IMR-90 (cell line): ENCODE results near the gene OLFML3. TPM values are rescaled to one million over a fixed set of nuclear protein-coding genes. Genes with fewer than 3 reads are reported as not detected.

Experiments used
- ATAC-seq: fragments of 200-7000 bp; cut with Tn5 transposase; 2 replicates; pipeline ENCODE4 v1.9.1; 2020; ENCODE audit warnings: low read depth, mild to moderate bottlenecking, moderate library complexity
- BruUV-seq: library from RNA; stranded (reverse); fragments of 400-500 nt; replicated peaks from 2 replicates; lab custom pipeline; 2021; lab: Mats Ljungman, UMichigan
- CTCF ChIA-PET: fragments of 300-600 bp; formaldehyde crosslinking; extraction: SDS; loops from one replicate; lab custom pipeline; 2021; ENCODE audit warnings: antibody characterized with exemption; lab: Yijun Ruan, JAX
- POLR2A ChIA-PET: fragments of 300-600 bp; sonication (Branson Sonifier 250); formaldehyde crosslinking; loops from one replicate; lab custom pipeline; 2022; ENCODE audit warnings: antibody characterized with exemption; ENCODE audit not compliant: unreplicated experiment; lab: Charles Lee
- DNase-seq: peaks from one replicate; pipeline ENCODE4 v3.0.0; 2013
- H2AFZ ChIP-seq: replicated peaks from 2 replicates; pipeline ENCODE3; 2013; ENCODE audit warnings: low read length, mild to moderate bottlenecking; ENCODE audit not compliant: poor library complexity
- H2AK5ac ChIP-seq: 2 replicates; pipeline ENCODE4 v1.6.1; 2013; ENCODE audit warnings: low read depth, low read length, inconsistent platforms
- H2AK9ac ChIP-seq: replicated peaks from 2 replicates; pipeline ENCODE3; 2013; ENCODE audit warnings: mild to moderate bottlenecking, low read depth, low read length, moderate library complexity; ENCODE audit not compliant: poor library complexity
- H2BK120ac ChIP-seq: 2 replicates; pipeline ENCODE4 v1.6.1; 2013; ENCODE audit warnings: low read depth, low read length, inconsistent platforms
- H2BK15ac ChIP-seq: 3 replicates; pipeline ENCODE4 v1.6.1; 2013; ENCODE audit warnings: low read depth, low read length, inconsistent platforms
- H2BK20ac ChIP-seq: 2 replicates; pipeline ENCODE4 v1.6.1; 2013; ENCODE audit warnings: low read depth, mild to moderate bottlenecking, inconsistent platforms, low read length, moderate library complexity
- H2BK5ac ChIP-seq: 2 replicates; pipeline ENCODE4 v1.6.1; 2013; ENCODE audit warnings: mild to moderate bottlenecking, low read depth, low read length, inconsistent platforms; ENCODE audit not compliant: poor library complexity, severe bottlenecking
- H3K14ac ChIP-seq: replicated peaks from 2 replicates; pipeline ENCODE4 v1.6.1; 2013; ENCODE audit warnings: low read depth, low read length, inconsistent platforms
- H3K18ac ChIP-seq: 2 replicates; pipeline ENCODE4 v1.6.1; 2013; ENCODE audit warnings: low read depth, low read length, control low read depth
- H3K23ac ChIP-seq: 2 replicates; pipeline ENCODE4 v1.6.1; 2013; ENCODE audit warnings: low read depth, low read length, inconsistent platforms
- H3K27ac ChIP-seq: 2 replicates; pipeline ENCODE4 v1.5.1; 2013; ENCODE audit warnings: mild to moderate bottlenecking, control low read depth, low read length; ENCODE audit not compliant: insufficient read depth
- H3K27me3 ChIP-seq: 2 replicates; pipeline ENCODE4 v1.6.1; 2013; ENCODE audit warnings: low read length; ENCODE audit not compliant: control insufficient read depth, insufficient read depth
- H3K36me3 ChIP-seq: 2 replicates; pipeline ENCODE4 v1.6.1; 2013; ENCODE audit warnings: low read length, mixed read lengths; ENCODE audit not compliant: control insufficient read depth, insufficient read depth
- H3K4ac ChIP-seq: 2 replicates; pipeline ENCODE4 v1.6.1; 2013; ENCODE audit warnings: low read depth, low read length, inconsistent platforms
- H3K4me1 ChIP-seq: 2 replicates; pipeline ENCODE4 v1.6.1; 2013; ENCODE audit warnings: low read length, mixed read lengths; ENCODE audit not compliant: control insufficient read depth, insufficient read depth
- H3K4me2 ChIP-seq: 2 replicates; pipeline ENCODE4 v1.6.1; 2013; ENCODE audit warnings: low read depth, mild to moderate bottlenecking, control low read depth, low read length, moderate library complexity
- H3K4me3 ChIP-seq: 2 replicates; pipeline ENCODE4 v1.5.1; 2013; ENCODE audit warnings: low read depth, mild to moderate bottlenecking, control low read depth, low read length, moderate library complexity; ENCODE audit not compliant: insufficient read depth
- H3K56ac ChIP-seq: 2 replicates; pipeline ENCODE4 v1.6.1; 2013; ENCODE audit warnings: low read length, inconsistent platforms; ENCODE audit not compliant: insufficient read depth; ENCODE audit errors: extremely low read depth
- H3K79me1 ChIP-seq, 2 experiments: 2 replicates each; pipeline ENCODE4 v1.6.1; 2013; ENCODE audit warnings: low read length in 2 of 2, inconsistent platforms in 1 of 2, low read depth in 1 of 2
- H3K9ac ChIP-seq: 2 replicates; pipeline ENCODE4 v1.6.1; 2013; ENCODE audit warnings: low read depth, low read length, control low read depth
- H3K9me1 ChIP-seq: 2 replicates; pipeline ENCODE4 v1.6.1; 2013; ENCODE audit warnings: low read length, inconsistent platforms; ENCODE audit not compliant: insufficient read depth
- H3K9me3 ChIP-seq: 2 replicates; pipeline ENCODE4 v1.6.1; 2013; ENCODE audit warnings: low read length; ENCODE audit not compliant: control insufficient read depth, insufficient read depth
- H4K20me1 ChIP-seq: 2 replicates; pipeline ENCODE4 v1.6.1; 2013; ENCODE audit warnings: low read length, inconsistent platforms; ENCODE audit not compliant: insufficient read depth
- H4K5ac ChIP-seq: 2 replicates; pipeline ENCODE4 v1.6.1; 2013; ENCODE audit warnings: mild to moderate bottlenecking, low read depth, low read length, control low read depth
- H4K8ac ChIP-seq, 2 experiments: 2 replicates each; pipeline ENCODE4 v1.6.1; 2013; ENCODE audit warnings: low read depth in 2 of 2, low read length in 2 of 2, control low read depth in 1 of 2, inconsistent platforms in 1 of 2
- H4K91ac ChIP-seq: 2 replicates; pipeline ENCODE4 v1.6.1; 2013; ENCODE audit warnings: low read depth, low read length, inconsistent platforms; ENCODE audit not compliant: insufficient read depth
- CEBPB ChIP-seq: IDR thresholded peaks from 2 replicates; pipeline ENCODE4 v1.6.1; 2012; ENCODE audit warnings: low read depth, low read length, improper control_type of control experiment
- CHD1 ChIP-seq: IDR thresholded peaks from 2 replicates; pipeline ENCODE4 v1.6.1; 2012; ENCODE audit warnings: low read depth, low read length, improper control_type of control experiment
- CTCF ChIP-seq: conservative IDR thresholded peaks from 2 replicates; pipeline ENCODE4 v1.5.1; 2012; ENCODE audit warnings: mild to moderate bottlenecking, low read depth, low read length, improper control_type of control experiment
- ELK1 ChIP-seq: fragments of 150-350 bp; IDR thresholded peaks from 2 replicates; pipeline ENCODE4 v1.6.1; 2016; ENCODE audit warnings: low read depth, mild to moderate bottlenecking, low read length, moderate library complexity, borderline replicate concordance
- MAFK ChIP-seq: IDR thresholded peaks from 2 replicates; pipeline ENCODE4 v1.6.1; 2012; ENCODE audit warnings: low read depth, low read length, improper control_type of control experiment
- MAZ ChIP-seq: IDR thresholded peaks from 2 replicates; pipeline ENCODE4 v1.6.1; 2012; ENCODE audit warnings: low read depth, mild to moderate bottlenecking, low read length, improper control_type of control experiment, moderate library complexity, borderline replicate concordance
- MXI1 ChIP-seq: IDR thresholded peaks from 2 replicates; pipeline ENCODE4 v1.6.1; 2012; ENCODE audit warnings: low read depth, mild to moderate bottlenecking, low read length, moderate library complexity, borderline replicate concordance
- NFE2L2 ChIP-seq: fragments of 150-350 bp; IDR thresholded peaks from 2 replicates; pipeline ENCODE4 v1.6.1; 2016; ENCODE audit warnings: low read depth, mild to moderate bottlenecking, low read length
- POLR2A ChIP-seq: IDR thresholded peaks from 2 replicates; pipeline ENCODE4 v1.6.1; 2012; ENCODE audit warnings: mild to moderate bottlenecking, low read depth, low read length
- RAD21 ChIP-seq: IDR thresholded peaks from 2 replicates; pipeline ENCODE4 v1.6.1; 2012; ENCODE audit warnings: low read length, improper control_type of control experiment
- RCOR1 ChIP-seq: IDR thresholded peaks from 2 replicates; pipeline ENCODE4 v1.6.1; 2012; ENCODE audit warnings: mild to moderate bottlenecking, low read length, improper control_type of control experiment; ENCODE audit not compliant: insufficient replicate concordance
- RFX5 ChIP-seq: IDR thresholded peaks from 2 replicates; pipeline ENCODE4 v1.8.0; 2012; ENCODE audit warnings: low read depth, mild to moderate bottlenecking, low read length, moderate library complexity
- dilution Hi-C: fragments of 300-500 bp; cut with HindIII; formaldehyde crosslinking; loops from one replicate; pipeline ENCODE4 v1.14.3; 2018; ENCODE audit warnings: low sequenced_read_pairs; ENCODE audit not compliant: unreplicated experiment
- in situ Hi-C: fragments of 300-500 bp; cut with MboI; formaldehyde crosslinking; loops from 3 replicates; pipeline ENCODE4 v1.14.3; 2019; ENCODE audit warnings: low sequenced_read_pairs, inconsistent platforms, mixed read lengths
- intact Hi-C: fragments of 100-400 bp; cut with micrococcal nuclease; formaldehyde crosslinking; loops from 2 replicates; pipeline ENCODE4 v1.10.0; 2022
- polyA plus RNA-seq, 3 experiments: library from polyadenylated mRNA; depleted of rRNA; stranded (reverse); fragments of >200 nt; gene quantifications; 2 replicates each; pipeline ENCODE4 v1.2.3, GENCODE V29; 2012; ENCODE audit warnings: low replicate concordance in 1 of 3
- total RNA-seq: library from RNA; depleted of rRNA; stranded (reverse); fragments of >200 nt; gene quantifications from 2 replicates; pipeline ENCODE4 v1.2.3, GENCODE V29; 2012
- TF ChIP-seq, protein P1 (sequence below): fragments of 150-350 bp; IDR thresholded peaks from 2 replicates; pipeline ENCODE4 v1.6.1; 2017; ENCODE audit warnings: mild to moderate bottlenecking, antibody characterized with exemption, low read length, low read depth

The OLFML3 gene
- total and polyA plus RNA-seq, 2 of the 4 experiments (the other 2 are of a cell fraction): 40.9 to 71.3 TPM

DNA sequence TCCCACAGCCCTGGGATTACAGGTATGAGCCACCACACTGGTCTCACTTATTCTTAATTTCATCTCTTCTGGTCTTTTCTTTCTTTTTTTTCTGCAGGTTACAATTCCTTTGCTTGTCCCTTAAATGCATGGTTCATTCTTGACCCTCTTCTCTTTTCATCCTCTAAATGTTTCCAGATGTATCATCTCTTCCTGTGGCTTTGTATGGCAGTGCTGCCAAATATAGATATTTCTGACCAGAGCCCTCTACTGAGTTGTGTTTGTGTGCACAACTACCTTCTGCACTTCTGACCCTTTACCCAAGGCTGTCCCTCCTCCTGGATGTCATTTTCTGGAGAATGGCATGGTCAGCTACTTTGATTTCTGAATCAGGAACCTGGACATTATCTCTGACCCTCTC, 32.5 kb downstream of the OLFML3 start:
- no peak for ATAC-seq
- intact Hi-C loops: no loop called here
- Histone ChIP-seq H2AK9ac (no peak overlapping the region), H4K8ac (no peak overlapping the region), H2AK5ac (no peak overlapping the region), H2BK20ac (no peak overlapping the region), H3K27ac (no peak overlapping the region), H3K14ac (no peak overlapping the region), H2BK15ac (no peak overlapping the region), H4K91ac (no peak overlapping the region), H3K18ac (no peak overlapping the region), H3K23ac (no peak overlapping the region), H3K4me3 (no peak overlapping the region), H3K79me1 (no peaks in the 10 kb centered on the region), H3K56ac (no peak overlapping the region), H3K27me3 (peaks cover 8% of the 10 kb centered on the region), H2AFZ (no peak overlapping the region), H2BK5ac (no peak overlapping the region), H2BK120ac (no peak overlapping the region), H3K4me2 (no peak overlapping the region), H3K9me1 (no peaks in the 10 kb centered on the region; the same call in none of the 2 replicates), H4K20me1 (no peaks in the 10 kb centered on the region), H3K9ac (no peak overlapping the region), H3K4ac (no peak overlapping the region), H3K4me1 (peaks cover 3% of the 10 kb centered on the region; the same call in 1 of the 2 replicates), H3K9me3 (no peaks in the 10 kb centered on the region), H4K5ac (no peak overlapping the region), H3K36me3 (no peaks in the 10 kb centered on the region)
- CTCF ChIA-PET: no interaction called here
- TF ChIP-seq MXI1 (no peak), MAZ (no peak), POLR2A (no peak), CEBPB (no peak), CHD1 (no peak), RAD21 (no peak), RCOR1 (no peak), RFX5 (no peak), CTCF (no peak), NFE2L2 (no peak), ELK1 (no peak), MAFK (no peak)
- TF ChIP-seq, protein P1, sequence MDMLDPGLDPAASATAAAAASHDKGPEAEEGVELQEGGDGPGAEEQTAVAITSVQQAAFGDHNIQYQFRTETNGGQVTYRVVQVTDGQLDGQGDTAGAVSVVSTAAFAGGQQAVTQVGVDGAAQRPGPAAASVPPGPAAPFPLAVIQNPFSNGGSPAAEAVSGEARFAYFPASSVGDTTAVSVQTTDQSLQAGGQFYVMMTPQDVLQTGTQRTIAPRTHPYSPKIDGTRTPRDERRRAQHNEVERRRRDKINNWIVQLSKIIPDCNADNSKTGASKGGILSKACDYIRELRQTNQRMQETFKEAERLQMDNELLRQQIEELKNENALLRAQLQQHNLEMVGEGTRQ: no peak
- dilution Hi-C loops: no loop called here
- POLR2A ChIA-PET: no interaction called here
- in situ Hi-C loops: no loop called here
- no peak for DNase-seq
- BruUV-seq: no TSS peak
